ENCODE results near the gene GALNT16.

GRCh38 chr14:69268763-69269162 is 8.8 kb downstream of the GALNT16 start:
- no peak for TF ChIP-seq POLR2A (IDR thresholded peaks at IDR 0.05; ENCODE audit: extremely low read depth, insufficient read length)
- TF ChIP-seq CTCF (IDR thresholded peaks at IDR 0.05; ENCODE audit: low read depth, low read length) = no peak

All from NB4 (cell line).